Head of caudate nucleus (tissue), 42 donors: ENCODE results near the gene ARSB.

ENCODE experiments used
- DNase-seq, 42 donors: peaks; one replicate each; pipeline versions ENCODE4 v3.0.0 to v3.0.0-alpha.2; 2020 to 2021; ENCODE audit warnings: mixed read lengths in 7 of 42
- intact Hi-C: fragments of 100-400 bp; cut with DNase I; formaldehyde crosslinking; loops from one replicate; pipeline ENCODE4 v1.15.0; 2022

The ARSB gene

DNA sequence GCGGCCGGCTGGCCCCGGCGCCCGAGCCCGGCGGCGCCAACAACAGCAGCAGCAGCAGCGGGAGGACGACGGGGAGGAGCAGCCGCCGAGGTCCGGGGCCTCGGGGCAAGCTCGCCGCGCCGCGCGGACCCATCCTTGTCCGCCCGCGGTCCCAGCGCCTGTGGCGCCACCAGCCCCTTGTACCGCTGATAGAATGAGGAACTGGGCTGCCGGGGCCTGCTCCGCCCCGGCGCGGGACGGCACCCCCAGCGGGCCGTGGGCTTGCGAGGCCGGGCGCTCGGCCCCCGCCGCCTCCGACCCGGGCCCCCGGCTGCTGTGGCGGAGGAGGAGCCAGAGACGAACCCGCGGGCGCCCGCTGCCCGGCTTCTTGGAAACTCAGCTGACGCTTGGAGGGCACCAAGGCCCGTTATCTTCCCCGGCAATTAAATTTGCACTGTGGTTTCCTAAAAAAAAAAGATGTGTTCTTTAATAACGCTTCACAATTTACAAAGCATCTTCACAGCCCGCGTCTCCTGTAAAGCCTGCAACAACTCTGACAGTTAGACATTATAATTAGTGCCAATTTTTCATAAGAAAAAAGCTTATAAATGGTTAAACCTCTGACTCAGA lies at the start of gene ARSB:
Gene ARSB, minus strand, starts transcription at position 195 of the 609 bp plus-strand sequence. Its CDS starts 62 bp downstream, at position 133.
- DNase-seq: peak in 41 of 42 donors; percentile 44 to 88 (median 76)
- intact Hi-C loops: loop anchor here (10.0 kb wide), 1 partner anchor 340 kb away; the partner anchor contains the start of gene LHFPL2

- no peak for DNase-seq
- intact Hi-C loops: no loop called here
Measured at GRCh38 chr5:79032782-79033181, 47.7 kb upstream of the ARSB start.

DNA sequence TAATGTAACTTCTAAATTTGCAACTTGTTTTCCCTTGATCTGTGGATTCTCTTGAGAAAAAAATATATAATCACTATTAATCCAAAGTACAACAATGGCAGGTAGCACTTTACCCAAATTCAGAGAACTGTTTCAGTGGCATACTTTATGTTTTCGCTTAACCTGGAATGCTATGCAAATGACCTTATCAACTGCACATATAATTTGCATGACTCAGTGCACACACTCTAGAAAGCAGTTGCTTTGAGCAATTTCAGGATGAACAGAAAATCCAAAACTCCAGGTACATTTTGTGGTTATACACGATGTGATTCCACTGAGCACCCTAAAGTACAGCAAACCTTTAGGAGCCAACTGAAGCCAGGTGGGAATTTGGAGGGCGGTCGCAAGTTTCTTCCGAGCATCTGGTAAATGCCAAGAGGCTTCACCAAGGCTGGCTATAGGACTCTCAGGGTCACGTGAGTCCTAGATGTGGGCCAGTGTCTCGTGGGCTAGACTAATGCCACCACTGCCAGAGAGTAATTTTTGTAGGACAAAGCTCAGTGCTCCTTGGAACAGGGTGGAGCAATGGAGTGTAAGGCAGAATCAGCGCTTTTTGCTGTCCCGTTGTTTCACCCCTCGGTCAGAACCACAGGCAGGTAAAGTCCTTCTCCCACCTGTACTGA lies 47.1 kb upstream of the ARSB start:
- intact Hi-C loops: no loop called here
- no peak for DNase-seq

GRCh38 chr5:79031485-79031867 lies 46.4 kb upstream of the ARSB start:
- intact Hi-C loops: no loop called here
- no peak for DNase-seq

DNA sequence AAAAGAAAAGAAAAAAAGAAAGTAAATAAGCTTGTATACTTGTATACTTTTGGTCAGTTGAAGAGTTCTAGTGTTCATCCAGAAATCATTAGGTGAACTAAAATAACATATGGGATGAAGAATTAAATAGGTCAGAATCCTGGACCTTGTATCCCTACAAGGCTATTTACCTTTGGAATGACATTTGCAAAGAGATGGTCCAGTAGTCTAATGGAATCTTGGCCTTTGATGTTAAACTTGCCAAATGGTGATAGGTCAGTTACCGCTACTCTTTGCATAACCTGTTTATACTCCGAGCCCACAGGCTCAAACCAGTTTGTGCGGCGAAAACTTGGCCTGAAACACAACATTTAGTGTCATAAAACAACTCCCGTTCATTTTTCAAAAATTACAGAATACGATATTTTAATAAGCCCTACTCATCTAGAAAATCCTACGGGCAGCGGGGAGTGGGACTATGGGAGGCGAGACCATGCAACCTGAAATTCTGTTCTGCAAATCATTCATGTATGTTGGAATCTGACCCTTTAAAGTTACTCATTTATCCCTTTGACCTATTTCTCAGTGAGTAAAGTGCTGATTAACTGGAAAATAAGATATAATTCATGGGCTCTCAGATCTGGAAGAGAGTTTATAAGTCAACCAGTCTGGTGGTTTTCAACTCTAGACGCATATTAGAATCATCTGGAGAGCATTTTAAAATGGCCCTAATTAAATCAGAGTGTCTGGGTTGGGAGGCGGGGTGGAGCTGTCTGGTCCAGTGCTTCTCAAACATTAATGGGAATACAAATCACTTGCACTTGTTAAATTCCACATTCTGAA lies 45.8 kb upstream of the ARSB start:
- no peak for DNase-seq
- intact Hi-C loops: no loop called here

GRCh38 chr5:79025054-79025472 lies 40.0 kb upstream of the ARSB start:
- intact Hi-C loops: loop anchor here (10.0 kb wide), 1 partner anchor 430 kb away; no protein-coding TSS in a partner anchor
- DNase-seq: peak; percentile 14 to 89 (median 75)

DNA sequence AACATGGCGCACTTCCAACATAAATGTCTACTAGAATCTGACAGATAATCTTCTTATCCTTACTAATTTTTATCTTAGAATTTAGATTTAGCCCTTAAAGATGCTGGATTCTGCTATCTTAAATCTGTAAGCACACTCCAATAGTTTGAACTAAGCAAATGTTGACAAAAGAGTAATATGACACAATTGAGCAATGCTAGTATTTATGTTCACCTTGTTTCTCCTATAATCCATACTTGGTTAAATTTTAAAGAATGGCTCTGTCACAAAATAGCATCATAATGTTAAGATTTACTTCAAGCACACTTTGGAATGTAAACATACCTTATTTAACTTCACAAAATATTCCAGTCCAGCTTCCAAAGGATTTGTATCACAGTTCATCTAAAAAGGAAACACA lies 38.8 kb upstream of the ARSB start:
- no peak for DNase-seq
- intact Hi-C loops: loop anchor here (10.0 kb wide), 1 partner anchor 431 kb away; no protein-coding TSS in a partner anchor

DNA sequence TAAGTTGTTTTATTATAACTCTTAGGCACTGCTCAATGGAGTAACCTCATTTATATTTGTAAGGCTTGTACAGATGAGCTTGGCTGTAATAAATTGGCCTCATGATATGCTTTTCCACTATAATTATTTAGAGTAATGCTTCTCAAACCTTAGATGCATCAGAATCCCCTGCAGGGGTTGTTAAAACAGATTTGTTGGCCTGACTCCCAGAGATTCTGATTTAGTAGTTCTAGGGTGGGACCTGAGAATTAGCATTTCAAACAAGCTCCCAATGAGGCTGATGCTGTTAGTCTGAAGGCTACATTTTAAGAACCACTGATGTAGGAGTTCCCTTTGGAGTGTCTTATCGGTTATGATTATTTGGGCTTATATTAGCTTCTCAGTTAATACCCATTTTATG lies 38.2 kb upstream of the ARSB start:
- intact Hi-C loops: loop anchor here (10.0 kb wide), 1 partner anchor 431 kb away; no protein-coding TSS in a partner anchor

GRCh38 chr5:79022771-79023170 lies 37.7 kb upstream of the ARSB start:
- DNase-seq: no peak
- intact Hi-C loops: loop anchor here (10.0 kb wide), 1 partner anchor 432 kb away; no protein-coding TSS in a partner anchor

More for the DNA sequence above, 38.2 kb upstream of the ARSB start:
- DNase-seq: no peak

GRCh38 chr5:79021753-79022152 lies 36.6 kb upstream of the ARSB start:
- intact Hi-C loops: loop anchor here (2.0 to 10.0 kb wide), 2 partner anchors 113 to 433 kb away; no protein-coding TSS in a partner anchor
- no peak for DNase-seq

GRCh38 chr5:79020861-79021561 lies 35.9 kb upstream of the ARSB start:
- intact Hi-C loops: loop anchor here (2.0 to 10.0 kb wide), 2 partner anchors 114 to 434 kb away; no protein-coding TSS in a partner anchor
- DNase-seq: peak; percentile 26 to 86 (median 68)

- DNase-seq: no peak
- intact Hi-C loops: no loop called here
Measured at GRCh38 chr5:79014631-79015030, 29.5 kb upstream of the ARSB start.

- intact Hi-C loops: no loop called here
- DNase-seq: no peak
Measured at GRCh38 chr5:79011869-79012268, 26.8 kb upstream of the ARSB start.

- intact Hi-C loops: no loop called here
- DNase-seq: no peak
Measured at GRCh38 chr5:79011219-79011836, 26.2 kb upstream of the ARSB start.

DNA sequence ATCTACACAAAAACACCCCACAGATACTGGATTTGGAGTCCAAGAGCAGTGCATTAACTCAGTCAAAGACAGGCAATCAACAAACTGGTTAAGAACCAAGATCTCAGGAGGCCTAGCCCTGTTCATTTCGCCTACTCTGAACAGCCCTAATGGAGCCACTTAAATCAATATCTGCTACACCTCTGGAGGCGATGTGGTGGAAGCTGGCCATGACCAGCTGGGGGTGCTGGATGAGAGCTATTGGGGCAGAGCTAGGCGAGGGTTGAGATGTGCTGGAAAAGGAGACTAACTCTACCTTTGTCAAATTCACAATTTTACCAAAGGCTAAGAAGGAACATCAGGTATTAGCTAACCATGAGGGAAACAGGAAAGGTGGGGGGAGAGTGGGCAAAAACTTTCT lies 23.3 kb upstream of the ARSB start:
- no peak for DNase-seq
- intact Hi-C loops: no loop called here

DNA sequence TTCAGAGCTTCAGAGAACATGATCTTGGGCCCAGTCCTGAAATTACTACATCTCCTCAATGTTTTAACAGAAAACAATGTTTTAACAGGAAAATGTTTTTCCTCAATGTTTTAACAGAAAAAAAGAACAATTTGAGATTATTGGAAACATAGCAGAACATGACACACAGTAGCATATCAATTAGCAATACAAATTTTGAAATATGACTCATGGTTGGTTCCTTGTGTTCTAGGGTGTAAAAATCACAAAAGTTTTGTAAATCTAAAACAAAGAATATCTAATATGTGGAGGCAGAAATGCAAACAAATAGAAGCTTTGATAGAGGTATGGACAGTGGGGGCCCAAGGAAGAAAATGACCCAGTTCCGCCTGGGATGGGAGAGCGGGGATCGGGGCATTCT lies 22.8 kb upstream of the ARSB start:
- no peak for DNase-seq
- intact Hi-C loops: no loop called here

DNA sequence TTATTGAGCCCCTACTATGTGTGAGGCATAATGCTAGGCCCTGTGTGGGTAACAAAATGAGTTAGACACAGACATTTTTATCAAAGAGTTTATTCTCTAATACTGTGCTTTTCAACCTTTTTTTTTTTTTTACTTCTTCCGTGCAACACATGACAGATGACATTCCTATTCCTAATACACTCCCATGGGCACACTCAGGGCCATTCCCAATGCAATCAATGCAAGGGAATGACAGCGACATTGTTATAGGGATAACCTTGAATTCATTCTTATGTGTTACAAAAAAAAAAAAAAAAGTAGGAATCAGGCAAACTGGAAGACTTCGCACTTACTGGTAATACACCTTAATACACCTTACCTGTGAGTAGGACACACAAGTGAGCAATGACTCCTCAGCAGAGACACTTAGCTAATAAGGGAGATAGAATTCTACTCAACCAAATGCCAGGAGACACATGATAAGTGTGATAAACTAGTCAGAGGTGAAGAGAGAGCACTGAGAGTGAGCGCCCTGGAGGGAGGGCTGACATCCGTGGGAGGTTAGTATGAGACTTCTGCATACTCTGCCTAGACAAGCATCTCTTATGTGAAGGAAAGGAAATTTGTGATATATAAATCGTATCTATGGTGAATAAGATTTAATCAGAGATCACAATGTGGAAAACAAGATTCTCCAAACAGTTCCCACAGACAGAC lies 21.0 kb upstream of the ARSB start:
- intact Hi-C loops: no loop called here
- no peak for DNase-seq

- no peak for DNase-seq
- intact Hi-C loops: no loop called here
Measured at GRCh38 chr5:79005151-79005550, 20.0 kb upstream of the ARSB start.
